GM19397 (cell line): ENCODE results near the gene SCN4A.
A peak's percentile ranks its signal among the peaks of the same experiment; 100 is the strongest.

ENCODE experiments used
- ATAC-seq: cut with Tn5 transposase; IDR thresholded peaks from one replicate; pipeline ENCODE4 v1.9.1; 2021; ENCODE audit warnings: mild to moderate bottlenecking, moderate library complexity; ENCODE audit not compliant: unreplicated experiment

The SCN4A gene

DNA sequence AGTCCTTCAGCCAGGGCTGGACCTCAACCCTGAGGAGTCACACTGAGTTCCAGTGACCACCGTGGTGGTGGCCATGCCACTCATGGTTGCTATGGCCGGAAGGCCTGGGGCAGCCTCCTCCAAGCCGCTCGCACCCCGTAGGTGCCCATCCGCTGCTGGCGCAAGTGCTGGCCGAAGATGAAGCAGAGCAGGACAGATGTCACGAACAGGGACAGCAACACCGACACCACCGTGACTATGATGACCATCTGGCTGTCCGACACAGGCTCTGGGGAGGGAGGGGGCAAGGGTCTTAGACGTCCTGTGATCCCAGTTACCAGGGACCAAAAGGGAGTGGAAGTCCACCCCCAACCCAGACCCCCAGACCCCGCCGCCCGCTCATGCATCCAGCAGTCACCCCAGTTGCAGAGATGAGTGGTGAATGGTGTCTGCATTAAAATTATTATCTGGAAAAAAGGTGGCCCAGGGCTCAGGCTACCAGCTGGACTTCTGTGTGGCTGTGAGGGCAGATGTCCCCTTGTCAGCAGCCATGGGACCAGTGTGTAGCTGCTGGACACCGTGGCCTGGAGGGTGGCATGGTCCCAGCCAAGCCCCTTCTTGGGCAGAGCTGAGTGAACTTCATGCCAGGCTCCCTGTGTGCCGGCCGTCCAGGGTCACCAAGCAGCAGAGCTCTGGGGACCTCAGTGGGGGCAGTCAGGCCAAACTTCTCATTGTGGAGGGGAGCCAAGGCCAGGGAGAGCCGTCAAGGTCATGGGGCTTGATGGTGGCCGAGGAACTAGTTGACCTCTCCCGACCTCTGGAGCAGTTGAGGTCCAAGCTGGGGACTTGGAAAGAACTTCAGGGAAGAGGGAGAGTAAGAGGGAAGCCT is 30.2 kb upstream of the SCN4A start:
- no peak for ATAC-seq

DNA sequence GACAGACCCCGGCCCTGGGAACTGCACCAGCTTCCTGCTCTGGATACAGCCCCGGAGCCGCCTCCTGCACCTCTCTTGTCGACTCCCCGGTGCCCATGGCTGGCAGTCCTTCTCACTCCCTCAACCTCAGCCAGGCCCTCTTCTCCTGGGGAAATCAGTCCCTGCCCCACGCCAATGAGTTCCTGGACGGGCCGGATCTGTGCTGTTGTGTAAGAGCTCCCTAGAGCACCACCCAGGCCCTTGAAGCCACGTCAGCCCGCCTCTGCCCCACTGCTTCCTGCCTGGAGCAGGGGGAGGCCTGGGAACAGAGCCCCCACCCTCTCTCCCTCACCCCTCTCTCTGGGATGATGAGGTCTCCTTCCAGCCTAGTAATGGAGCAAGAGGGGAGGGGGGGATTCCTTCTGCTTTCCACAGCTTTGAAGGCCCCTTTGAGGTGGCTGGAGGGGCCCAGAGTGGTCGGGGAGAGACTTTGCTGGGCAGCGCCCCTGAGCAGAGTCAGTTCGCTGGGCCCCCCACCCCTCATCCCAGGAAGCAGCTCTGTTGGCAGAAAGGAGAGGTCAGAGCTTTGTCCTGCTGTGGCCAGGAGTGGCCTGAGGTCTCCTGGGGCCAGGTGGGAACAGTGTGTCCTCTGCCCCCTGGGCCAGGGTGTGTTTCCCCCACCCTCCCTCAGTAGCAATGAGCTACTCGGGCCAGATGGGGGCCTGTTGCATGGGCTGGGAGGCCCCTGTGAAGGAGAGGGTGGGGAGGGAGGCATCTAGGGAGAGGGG is 29.2 kb upstream of the SCN4A start:
- no peak for ATAC-seq

DNA sequence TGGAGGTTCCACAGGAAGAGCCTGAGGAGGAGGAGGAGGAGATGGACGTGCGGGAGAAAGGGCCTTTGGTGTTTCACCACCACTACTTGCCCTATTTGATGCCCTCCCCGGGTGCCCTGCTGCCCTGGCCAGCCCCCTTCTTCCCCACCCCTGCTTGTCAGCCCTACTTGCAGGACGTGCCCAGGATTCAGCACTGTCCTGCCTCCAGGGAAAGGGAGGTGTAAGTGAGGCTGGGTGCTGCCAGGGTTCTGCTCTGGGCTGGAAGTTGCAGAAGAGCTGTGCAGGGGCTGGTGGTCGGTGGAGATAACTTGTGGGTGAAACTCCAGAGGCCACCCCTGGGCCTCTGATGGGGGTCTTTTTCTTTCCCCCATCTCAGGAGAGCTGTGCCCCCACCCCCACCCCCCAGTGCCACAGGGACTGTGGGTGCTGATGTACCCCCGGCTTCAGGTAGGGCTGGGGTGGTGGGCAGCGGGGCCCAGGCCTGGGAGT is 28.4 kb upstream of the SCN4A start:
- no peak for ATAC-seq

DNA sequence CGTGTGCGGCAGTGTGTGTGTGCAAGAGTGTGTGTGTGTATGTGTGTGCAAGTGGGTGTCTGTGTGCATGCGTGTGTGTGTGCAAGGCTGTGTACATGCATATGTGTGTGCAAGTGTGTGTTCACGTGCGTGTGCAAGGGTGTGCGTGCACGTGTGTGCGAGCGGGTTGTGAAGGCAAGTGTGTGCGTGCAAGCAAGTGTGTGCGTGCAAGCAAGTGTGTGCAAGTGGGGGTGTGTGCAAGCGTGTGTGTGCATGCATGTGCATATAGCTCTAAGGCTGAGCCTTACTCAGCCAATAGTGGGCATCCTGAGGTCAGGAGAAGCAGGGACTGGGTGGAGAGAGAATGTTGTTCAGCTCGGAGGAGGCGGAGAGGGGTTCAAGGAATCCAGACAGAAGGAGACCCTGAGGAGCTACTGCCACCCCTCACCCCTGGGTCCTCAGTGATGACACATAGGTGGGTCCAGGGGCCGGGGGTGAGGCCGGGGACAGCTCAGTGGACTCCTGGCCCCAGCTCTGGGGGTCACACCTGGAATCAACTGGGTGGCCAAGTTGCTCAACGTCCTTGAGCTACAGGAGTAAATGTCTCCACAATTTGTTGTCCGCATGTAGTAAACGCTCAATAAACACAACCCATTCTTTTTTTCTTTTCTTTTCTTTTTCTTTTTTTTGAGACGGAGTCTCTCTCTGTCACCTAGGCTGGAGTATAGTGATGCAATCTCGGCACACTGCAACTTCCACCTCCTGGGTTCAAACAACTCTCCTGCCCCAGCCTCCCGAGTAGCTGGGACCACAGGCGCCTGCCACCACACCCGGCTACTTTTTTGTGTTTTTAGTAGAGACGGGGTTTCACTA is 27.2 kb upstream of the SCN4A start:
- no peak for ATAC-seq

DNA sequence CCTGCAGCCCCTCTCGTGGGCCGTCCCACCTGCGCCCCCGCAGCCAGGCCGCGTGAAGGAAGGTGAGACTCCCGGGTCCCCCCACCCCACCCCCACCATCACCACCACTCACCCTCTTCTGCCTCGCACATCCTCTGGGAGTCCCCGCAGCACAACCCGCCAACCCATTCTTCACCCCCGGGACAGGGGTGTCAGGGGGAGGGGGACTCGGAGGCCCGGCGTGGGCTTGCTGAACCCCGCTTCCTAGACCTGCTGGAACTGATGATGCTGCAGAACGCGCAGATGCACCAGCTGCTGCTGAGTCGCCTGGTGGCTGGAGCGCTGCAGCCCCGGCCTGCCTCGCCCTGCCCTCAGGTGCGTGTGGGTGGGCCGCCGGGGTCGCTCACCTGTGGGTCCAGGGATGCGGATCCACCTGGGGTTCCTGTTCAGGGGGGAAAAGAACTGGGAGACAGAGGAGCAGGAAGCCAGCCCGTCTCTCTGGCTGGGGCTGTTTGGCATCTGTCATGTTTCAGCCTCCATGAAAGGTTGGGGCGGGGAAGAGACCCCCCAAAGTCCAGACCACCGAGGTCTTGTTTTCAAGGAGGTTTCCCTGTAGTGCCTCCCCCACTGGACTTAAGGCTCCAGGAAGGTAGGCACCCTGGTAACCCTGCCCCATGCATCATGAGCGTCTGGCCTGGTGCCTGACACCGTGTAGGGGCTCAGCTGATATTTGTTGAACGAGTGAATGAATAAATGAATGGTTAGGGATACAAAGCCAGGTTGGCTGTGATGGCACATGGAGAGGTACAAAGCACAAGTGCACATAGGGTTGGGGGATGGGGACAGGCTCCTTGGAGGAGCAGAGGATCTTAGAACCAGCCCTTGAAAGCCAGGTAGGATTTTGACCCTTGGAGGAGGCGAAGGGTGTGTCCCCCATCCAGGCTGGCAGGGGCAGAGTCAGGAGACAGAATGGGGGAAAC is 26.3 kb upstream of the SCN4A start:
- no peak for ATAC-seq

DNA sequence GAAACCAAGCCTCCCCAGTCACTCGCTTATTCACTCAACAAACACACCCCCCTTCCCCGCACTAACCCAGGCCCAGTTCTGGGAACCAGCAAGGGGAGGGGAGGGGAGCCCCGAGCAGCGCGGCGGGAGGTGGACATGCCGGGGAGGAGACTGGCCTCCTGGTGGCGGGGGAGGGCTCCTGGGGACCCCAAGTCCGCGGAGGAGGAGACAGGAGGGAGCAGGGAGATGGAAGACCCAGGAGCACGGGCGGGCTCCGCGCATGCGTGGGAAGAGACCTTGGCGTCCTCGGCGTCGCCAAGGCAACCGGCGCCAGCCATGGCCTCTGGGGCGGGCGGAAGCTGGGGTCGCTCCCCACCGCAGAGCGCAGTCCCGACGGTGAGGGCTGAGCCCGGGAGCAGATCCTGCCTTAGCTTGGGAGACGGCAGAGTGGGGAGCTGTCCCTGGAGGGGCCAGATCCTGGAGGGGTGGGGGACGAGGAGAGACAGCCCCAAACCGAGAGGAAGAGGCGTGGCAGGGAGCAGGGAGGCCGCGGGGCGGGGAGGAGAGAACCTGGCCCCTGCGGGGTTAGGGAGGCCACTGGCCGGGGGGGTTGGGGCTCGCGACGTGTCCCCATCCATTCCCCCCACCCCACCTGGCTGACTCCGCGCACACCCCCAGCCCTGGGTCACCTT is 25.5 kb upstream of the SCN4A start, which contains the start of gene PRR29:
PRR29 (plus strand) TSS at position 302 of the 671 bp plus-strand sequence; CDS start at position 316, 14 bp downstream.
- peak; percentile 60 for ATAC-seq

DNA sequence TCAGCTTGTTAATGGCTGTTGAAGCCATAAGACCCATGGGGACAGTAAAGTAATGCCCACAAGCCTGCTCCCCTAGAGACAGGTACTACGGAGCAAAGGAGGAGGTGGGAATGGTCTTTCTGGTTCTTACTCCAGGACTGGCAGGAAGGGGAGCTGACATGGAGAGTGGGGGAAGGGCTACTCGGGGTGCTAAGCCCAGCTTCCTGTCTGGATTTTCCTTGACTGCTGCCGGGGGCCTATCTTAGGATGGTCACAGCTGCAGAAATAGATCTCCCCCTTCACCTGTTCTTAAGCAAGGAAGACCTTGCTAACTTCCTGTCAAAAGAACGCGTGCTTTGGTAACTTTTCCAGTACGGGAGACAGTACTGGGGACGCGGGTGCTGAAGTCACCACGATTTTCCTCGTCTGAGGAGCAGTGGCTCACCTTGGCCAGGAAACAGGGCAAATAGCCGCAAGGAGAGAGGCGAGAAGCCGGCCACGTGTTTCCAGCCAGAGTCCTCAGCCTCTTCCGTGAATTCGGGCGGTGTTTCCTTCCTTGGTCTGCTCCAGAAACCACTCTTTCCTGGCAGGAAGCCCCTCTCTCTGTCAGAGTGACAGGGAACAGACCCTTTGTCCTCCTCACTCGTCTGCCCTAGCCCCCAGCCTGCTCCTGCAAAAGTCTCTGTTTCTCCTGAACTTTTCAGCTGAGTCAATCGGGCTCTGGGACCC is 24.8 kb upstream of the SCN4A start:
- no peak for ATAC-seq

DNA sequence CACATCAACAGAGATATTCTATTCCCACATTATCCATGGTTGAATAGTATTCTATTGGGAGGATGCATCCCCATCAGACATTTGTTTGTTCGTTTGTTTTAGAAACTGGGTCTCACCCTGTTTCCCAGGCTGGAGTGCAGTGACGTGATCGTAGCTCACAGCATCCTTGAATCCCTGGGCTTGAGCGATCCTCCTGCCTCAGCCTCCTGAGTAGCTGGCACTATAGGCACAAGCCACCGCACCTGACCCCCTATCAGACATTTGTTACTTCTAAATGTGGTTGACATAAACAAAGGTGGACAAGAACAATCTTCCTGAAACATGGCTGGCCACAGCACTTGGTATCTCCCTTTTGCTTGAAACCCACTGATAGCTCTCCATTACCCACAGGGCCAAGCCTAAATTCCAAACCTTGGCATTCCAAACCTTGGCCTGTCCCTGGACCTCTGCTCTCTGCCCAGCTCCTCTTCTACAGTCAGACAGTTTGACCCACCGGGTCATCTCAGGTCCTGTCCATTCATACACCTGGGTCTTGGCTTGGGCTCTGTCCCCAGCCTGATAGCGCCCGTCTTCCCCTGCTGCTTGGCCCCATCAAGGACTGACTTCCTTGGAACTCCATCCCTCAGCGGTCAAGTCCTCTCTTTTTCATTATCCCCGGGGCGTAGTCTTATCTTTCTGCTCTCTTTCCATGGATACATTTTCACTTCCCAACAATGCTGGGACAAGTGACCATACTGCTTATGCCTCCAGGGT is 23.9 kb upstream of the SCN4A start:
- no peak for ATAC-seq

DNA sequence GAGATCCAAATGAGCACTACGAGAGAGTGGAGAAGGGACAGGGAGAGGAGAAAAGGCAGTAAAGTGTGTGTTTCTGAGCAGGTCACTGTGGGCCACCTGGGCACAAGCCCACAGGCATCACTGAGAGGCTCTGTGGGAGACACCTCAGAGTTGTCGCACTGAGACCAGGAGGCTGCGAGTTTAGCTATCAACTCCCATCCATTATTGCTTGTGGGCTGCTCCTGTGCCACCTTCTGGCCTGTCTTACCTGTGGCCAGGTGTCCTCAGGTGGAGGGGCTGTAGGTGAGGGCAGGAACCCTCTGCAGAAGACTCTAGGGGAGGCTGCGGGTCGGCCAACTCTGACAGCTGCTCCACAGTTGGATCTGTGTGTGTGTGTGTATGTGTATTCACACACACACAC is 22.9 kb upstream of the SCN4A start:
- ATAC-seq, result no peak

DNA sequence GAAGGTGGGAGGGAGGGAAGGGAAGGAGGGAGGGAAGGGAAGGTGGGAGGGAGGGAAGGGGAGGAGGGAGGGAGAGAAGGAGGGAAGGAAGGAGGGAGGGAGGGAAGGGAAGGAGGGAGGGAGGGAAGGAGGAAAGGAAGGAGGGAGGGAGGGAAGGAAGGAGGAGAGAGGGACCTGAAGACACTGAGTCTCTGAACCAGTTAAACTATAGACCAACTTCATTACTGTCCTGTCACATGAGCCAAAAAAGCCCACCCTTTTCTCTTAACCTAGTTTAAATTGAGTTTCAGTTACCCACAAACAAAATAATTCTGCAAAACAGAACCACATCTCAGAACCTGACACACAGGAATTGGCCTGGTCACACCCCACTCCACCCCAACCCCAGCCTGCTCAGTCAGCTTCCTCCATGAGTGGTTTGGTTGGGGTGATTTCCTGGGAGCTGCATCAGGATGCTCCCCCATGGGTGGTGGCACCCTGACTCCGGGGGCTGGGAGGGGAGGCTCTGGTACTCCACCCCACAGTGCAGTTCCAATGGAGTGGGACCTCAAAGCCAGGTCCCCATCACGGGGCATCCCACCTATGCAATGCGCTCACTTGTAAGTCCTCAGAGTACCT is 20.8 kb upstream of the SCN4A start:
- no peak for ATAC-seq

DNA sequence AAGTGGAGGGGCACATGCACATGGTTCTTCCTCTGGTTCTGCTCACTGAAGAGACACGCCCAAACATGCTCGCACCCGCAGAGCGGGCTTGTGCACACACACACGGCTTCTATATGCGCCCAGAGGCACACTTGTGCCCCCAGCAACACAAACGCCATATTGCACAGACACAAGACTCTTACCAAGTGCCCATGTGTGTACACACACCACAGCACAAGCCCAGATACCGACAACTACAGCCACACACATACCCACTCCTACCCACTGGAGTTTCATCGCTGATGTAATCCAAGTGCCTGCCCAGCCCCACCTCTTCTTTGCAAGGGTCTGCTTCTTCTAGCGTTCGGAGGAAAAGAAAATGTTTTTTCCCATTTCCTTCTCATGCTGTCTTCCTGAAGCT is 18.9 kb upstream of the SCN4A start:
- no peak for ATAC-seq

DNA sequence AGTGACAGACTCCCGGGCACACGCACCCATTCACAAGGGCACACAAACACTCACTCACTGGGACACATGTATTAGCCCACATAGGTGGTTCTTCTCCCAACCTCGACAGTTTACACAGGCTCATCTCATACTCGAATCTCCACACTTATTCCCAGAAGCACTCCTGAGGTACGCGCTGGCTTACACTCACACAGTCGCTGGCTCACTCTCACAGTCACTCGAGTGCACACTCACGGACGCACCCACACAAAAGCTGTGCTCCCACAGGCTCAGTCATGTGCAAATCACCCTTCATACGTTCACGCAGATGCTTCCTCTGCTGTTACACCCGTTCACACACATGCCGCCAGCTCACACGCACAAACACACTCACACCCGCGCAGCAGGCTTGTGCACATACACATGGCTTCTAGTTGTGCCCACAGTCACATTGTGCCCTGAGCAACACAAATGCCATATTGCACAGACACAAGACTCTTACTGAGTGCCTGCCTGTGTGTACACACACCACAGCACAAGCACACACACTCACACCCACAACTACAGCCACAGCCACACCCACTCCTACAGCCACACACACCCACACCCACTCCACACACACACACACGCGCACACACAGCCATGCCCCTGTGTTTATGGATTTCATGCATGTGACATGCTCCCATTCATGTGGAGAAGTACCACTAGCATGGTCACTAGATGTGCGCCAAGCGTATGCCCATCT is 17.1 kb upstream of the SCN4A start:
- no peak for ATAC-seq

DNA sequence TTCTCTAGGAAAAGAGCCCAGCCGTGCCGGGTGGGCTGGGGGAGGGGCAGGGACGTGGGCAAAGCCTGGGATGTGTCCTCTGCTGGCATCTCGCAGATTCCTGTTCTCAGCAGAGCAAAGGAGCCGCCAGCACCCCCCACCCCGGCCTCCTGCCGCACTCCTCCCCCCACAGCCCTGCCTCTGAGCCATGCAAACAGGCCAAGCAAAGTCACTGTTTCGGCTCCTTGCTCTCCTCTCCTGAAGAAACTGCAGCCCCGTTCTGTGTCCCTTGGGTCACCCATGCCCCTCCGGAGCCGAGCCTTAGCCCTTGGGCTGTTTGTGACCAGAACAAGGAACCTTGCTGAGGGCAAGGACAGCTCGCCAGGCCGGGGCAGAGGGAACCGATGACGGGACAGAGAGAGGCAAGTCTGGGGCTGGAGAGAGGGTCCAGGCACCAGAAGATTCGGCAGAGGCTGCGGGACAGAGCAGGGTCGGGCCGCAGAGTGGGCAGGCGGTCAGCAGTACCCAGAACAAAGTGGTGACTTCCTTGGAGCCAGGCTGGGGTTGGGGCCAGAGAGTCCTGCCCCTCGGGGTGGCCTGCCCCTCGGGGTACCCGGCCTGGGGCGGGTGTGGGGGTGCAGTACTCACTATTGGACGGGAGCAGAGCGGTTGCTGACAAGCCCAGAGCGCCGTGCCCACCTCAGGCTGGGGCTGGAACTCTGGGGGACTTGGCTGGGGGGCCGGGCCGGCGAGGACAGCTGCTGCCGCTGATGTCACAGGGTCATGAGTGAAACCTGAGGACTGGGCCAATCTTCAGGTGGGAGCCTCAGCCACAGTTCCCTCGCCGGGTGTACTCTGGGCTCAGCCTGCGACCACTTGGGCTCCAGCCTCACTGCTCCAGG is 16.3 kb upstream of the SCN4A start:
- no peak for ATAC-seq

DNA sequence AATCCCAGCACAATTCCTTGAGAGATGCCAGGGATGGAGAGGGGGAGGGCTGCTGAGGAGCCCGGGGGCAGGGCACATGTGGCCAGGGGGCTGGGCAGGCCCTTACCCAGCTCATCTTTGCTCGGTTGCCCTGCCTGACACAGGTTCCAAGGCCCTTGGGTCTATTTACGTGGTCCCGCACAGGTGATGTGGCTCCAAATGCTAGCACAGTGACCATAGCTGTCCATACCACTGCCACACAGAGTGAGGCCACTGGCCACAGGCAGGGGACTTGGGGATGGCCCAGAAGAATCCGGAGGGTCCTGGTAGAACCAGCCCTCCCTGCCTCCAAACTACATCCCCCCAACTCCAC is 15.4 kb upstream of the SCN4A start:
- no peak for ATAC-seq

DNA sequence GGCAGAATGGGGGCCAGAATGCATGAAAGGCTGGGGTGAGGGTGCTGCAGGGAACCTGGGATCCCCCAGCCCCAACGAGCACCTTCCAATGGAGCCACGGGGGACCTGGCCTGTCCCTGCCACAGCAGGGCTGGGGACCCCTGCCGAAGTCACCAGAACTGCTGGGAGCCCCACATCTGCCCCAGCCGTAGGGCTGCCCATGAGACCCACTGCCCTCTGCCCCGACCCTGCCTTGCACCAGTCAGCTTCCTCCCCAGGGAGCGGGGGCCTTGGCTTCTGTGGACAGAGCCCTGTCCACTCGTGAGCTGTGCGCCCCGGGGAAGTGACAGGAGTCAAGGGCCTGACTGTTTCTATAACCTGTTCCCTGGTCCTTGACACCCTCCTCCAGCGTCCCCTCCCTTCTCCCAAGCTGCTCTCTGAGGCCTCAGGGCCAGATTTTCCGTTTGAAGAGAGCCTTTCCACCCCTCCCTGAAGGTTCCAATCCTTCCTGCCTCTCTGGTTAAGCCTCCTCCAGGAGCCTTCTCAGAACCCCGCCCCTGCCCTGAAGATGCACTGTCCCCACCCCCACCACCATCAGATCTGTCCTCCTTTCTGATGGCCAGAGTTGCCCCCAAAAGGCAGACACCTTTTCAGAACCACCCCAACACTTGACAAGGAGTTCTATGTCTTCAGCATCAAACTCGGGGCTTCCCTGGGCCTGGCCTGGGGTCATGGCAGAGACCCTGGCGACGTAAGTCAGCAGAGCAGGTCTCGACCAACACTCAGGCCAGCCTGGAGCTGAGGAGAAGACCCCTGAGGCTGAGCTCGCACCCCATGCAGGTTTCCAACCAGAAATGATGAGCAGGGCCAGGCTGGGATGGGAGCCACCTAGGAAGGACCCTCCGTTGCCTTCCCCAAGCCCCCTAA is 14.8 kb upstream of the SCN4A start:
- no peak for ATAC-seq
